Cardiac atrium fibroblast (primary cell): ENCODE results near the gene CDK7. TPM values are rescaled to one million over a fixed set of nuclear protein-coding genes. Genes with fewer than 3 reads are reported as not detected.

ENCODE experiments used
- total RNA-seq: library from RNA; depleted of rRNA; stranded (reverse); fragments of >200 nt; gene quantifications from 2 replicates; pipeline ENCODE4 v1.2.3, GENCODE V29; 2015

The CDK7 gene
- 35.3 and 37.2 TPM in 2 replicates for total RNA-seq

DNA sequence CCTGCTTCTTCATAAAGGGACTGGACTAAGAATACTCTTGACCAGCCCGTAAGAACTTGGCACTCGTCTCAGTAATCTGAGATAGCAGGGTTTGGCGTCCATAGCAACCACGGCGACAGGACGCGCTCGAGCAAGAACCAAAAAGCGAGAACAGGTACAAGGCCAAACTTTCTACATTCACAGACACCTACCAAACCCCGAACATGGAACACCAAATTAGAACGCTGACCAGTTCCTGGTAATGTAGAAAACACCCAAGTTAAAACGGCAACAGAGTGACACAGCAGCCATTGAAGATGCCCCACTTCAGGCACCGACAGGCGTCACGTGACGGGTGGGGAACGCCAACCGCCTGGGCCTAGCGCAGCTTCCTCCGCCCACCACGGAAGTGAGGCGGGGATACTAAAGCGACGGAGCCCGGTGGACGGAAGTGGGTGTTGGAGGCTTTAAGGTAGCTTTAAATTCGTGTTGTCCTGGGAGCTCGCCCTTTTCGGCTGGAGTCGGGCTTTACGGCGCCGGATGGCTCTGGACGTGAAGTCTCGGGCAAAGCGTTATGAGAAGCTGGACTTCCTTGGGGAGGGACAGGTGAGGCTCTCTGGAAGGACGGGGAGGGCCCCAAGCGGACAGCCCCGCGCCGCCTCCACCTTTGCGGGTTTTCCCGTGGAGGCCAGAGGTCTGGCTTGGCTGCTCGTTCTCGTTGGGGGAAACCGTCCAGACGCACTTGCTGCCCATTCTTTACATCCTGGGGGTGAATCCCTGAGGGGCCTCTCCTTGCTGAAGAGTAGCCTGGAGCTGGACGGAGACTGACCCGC lies at the start of gene CDK7:
TSS of gene CDK7 (plus strand) at position 430 of the 812 bp plus-strand sequence. CDS start at position 520, 90 bp downstream.

DNA sequence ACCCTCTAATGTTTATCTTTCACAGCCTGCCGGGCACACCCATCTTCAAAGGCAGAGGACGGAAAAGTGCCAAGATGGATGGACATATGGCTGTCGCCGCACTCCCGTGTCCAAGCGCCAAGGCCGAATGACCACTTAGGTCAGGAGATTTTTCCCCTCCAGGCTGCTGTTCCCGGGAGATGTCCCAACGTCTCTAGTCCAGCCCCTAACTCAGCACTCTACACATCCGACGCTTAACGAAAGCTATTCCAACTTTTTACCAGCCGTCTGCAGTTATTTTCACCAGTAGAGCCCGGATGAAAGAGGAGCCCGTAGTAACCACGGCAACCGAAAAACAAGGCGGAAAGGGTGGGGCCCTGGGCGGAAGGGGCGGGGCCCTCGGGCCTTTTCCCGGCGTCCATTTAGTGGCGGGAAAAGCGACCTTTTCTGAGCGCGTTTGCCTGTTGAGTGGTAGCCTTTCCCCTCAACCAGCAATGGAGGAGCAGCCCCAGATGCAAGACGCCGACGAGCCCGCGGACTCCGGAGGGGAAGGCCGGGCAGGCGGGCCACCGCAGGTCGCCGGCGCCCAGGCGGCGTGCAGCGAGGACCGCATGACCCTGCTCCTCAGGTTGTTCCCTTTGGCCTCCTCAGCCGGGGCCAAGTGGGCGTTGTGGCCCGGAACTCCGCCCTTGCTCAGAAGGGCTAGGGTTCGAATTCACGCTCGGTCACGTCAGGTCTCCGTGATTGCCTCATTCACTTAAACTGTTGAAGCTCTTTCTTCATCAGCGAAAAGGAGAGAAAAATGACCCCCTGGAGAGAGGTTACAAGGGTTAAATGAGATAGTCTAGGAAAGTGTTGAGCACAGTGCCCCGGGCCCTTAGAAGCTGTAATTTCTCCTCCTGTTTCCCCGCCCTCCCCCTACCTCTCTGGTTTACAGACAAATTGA lies 45.3 kb upstream of the CDK7 start, which contains the start of gene CENPH:
TSS of gene CENPH (plus strand) at position 422 of the 925 bp plus-strand sequence. CDS start at position 474, 52 bp downstream.

Other genes starting within 250 kb of the CDK7 start
- 37.5 and 44.6 TPM in 2 replicates for gene SLC30A5, start 140.9 kb upstream of the CDK7 start, total RNA-seq
- gene CCNB1, start 67.7 kb upstream of the CDK7 start, total RNA-seq: 20.4 and 50.1 TPM in 2 replicates
- gene CENPH, start 45.3 kb upstream of the CDK7 start, total RNA-seq: 7.9 and 12.0 TPM in 2 replicates
- gene CCDC125, start 97.9 kb downstream of the CDK7 start, total RNA-seq: 0.72 and 2.4 TPM in 2 replicates
- 15.2 and 16.7 TPM in 2 replicates for gene AK6, start 134.6 kb downstream of the CDK7 start, total RNA-seq
- 55.6 and 55.9 TPM in 2 replicates for gene TAF9, start 134.6 kb downstream of the CDK7 start, total RNA-seq
- gene RAD17, start 134.9 kb downstream of the CDK7 start, total RNA-seq: 11.6 and 13.0 TPM in 2 replicates
- gene MARVELD2, start 180.2 kb downstream of the CDK7 start, total RNA-seq: 0.32 TPM in 1 of 2 replicates, not detected in the other